Measurements from ENCODE around the gene RBM33.
A peak's percentile ranks its signal among the peaks of the same experiment; 100 is the strongest.

RBM33 gene

DNA sequence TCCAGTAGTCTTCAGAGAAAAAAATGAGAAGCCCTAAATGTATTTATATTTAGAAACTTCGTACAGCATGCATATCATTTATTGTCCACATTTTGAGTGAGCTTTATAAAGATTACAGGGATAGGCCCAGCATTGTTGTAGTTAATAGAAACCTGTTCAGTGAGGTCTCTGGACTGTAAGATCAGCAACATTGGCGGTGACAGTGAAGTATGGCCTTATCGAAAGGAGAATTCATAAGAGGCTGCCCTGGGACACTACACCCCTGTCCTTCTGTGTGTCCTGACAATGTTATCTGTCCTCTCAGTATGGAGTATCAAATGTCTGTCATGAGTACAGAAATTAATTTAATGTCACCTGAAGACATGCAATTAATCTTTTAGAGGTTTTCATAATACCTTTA lies 110.6 kb downstream of the RBM33 start:
- Histone ChIP-seq H3K4me1 (ENCODE audit: control insufficient read depth in 2 of 2, insufficient read depth in 1 of 2, low read depth in 1 of 2, low read length in 2 of 2) (peaks cover 0 to 3% of the 10 kb centered on the region in 2 donors), H3K4me2 (ENCODE audit: insufficient read depth, low read length, poor library complexity, severe bottlenecking) (no peak overlapping the region), H2AK5ac (ENCODE audit: low read depth, low read length) (no peak overlapping the region), H2AFZ (ENCODE audit: low read length) (no peak overlapping the region), H2BK15ac (ENCODE audit: low read length) (no peak overlapping the region), H3K18ac (ENCODE audit: low read length) (no peak overlapping the region), H3K79me1 (ENCODE audit: low read depth, low read length) (peaks cover 5% of the 10 kb centered on the region), H3K4ac (ENCODE audit: low read length) (no peak overlapping the region), H4K91ac (ENCODE audit: low read depth, low read length, poor library complexity) (no peak overlapping the region), H3K14ac (ENCODE audit: low read length) (no peak overlapping the region), H3K9me3 (replicated peaks in 1 of 2; ENCODE audit: control insufficient read depth in 2 of 2, insufficient read depth in 1 of 2, low read depth in 1 of 2, low read length in 2 of 2) (peaks cover 8 to 29% of the 10 kb centered on the region in 2 donors), H2BK5ac (ENCODE audit: low read length) (no peak overlapping the region), H3K9ac (ENCODE audit: low read depth, low read length, poor library complexity) (no peak overlapping the region), H3K27me3 (ENCODE audit: control insufficient read depth in 3 of 3, insufficient read depth in 3 of 3, low read depth in 1 of 3, low read length in 3 of 3) (no peaks in the 10 kb centered on the region), H2BK12ac (ENCODE audit: low read length) (no peak overlapping the region), H3K23ac (ENCODE audit: low read depth, low read length, poor library complexity) (no peak overlapping the region), H3K4me3 (ENCODE audit: low read length in 2 of 2) (no peak overlapping the region), H3K27ac (replicated peaks; ENCODE audit: low read length) (no peak overlapping the region), H2BK120ac (ENCODE audit: low read depth, low read length) (no peak overlapping the region), H4K8ac (ENCODE audit: low read depth, low read length) (no peak overlapping the region), H3K36me3 (replicated peaks in 1 of 2; ENCODE audit: control insufficient read depth in 2 of 2, insufficient read depth in 2 of 2, low read length in 2 of 2) (peaks cover 7 to 63% of the 10 kb centered on the region in 2 donors)
- no peak for DNase-seq (ENCODE audit: low spot score)
- no CpG with 5 or more reads among the region's 3 CpGs for WGBS, 2 donors (ENCODE audit: extremely low coverage in 2 of 2, insufficient read length in 2 of 2, insufficient replicate concordance in 1 of 2)

DNA sequence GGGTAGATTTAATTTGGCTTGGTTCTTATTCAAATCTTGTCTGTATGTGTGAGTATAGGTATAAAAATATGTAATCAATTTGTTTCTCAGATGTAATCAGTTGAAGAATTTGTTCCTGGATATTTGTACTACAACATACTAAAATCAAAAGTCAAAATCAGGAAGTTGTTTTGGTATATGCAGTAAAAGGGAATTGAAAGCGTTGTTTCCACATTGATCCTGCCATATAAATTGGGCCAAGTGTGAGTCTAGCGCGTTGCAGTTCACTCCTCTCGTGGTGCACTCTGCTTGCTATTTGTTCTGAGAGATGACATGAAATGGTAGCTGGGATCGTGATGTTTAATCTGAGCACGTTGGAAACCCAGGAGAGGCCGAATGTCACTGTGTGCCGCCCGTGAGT lies 111.9 kb downstream of the RBM33 start:
- Histone ChIP-seq H3K4me1 (ENCODE audit: control insufficient read depth in 2 of 2, insufficient read depth in 1 of 2, low read depth in 1 of 2, low read length in 2 of 2) (peaks cover 0 to 3% of the 10 kb centered on the region in 2 donors), H3K18ac (ENCODE audit: low read length) (no peak overlapping the region), H2AFZ (ENCODE audit: low read length) (no peak overlapping the region), H3K27me3 (ENCODE audit: control insufficient read depth in 3 of 3, insufficient read depth in 3 of 3, low read depth in 1 of 3, low read length in 3 of 3) (no peaks in the 10 kb centered on the region), H2BK120ac (ENCODE audit: low read depth, low read length) (no peak overlapping the region), H3K36me3 (replicated peaks in 1 of 2; ENCODE audit: control insufficient read depth in 2 of 2, insufficient read depth in 2 of 2, low read length in 2 of 2) (peaks cover 10 to 65% of the 10 kb centered on the region in 2 donors), H2BK12ac (ENCODE audit: low read length) (no peak overlapping the region), H3K4me2 (ENCODE audit: insufficient read depth, low read length, poor library complexity, severe bottlenecking) (no peak overlapping the region), H3K4me3 (ENCODE audit: low read length in 2 of 2) (no peak overlapping the region), H3K4ac (ENCODE audit: low read length) (no peak overlapping the region), H4K91ac (ENCODE audit: low read depth, low read length, poor library complexity) (no peak overlapping the region), H3K23ac (ENCODE audit: low read depth, low read length, poor library complexity) (no peak overlapping the region), H4K8ac (ENCODE audit: low read depth, low read length) (no peak overlapping the region), H3K9ac (ENCODE audit: low read depth, low read length, poor library complexity) (no peak overlapping the region), H3K27ac (replicated peaks; ENCODE audit: low read length) (no peak overlapping the region), H3K14ac (ENCODE audit: low read length) (peak overlapping the region; percentile 25), H2BK15ac (ENCODE audit: low read length) (no peak overlapping the region), H2AK5ac (ENCODE audit: low read depth, low read length) (no peak overlapping the region), H3K9me3 (replicated peaks in 1 of 2; ENCODE audit: control insufficient read depth in 2 of 2, insufficient read depth in 1 of 2, low read depth in 1 of 2, low read length in 2 of 2) (peaks cover 11 to 38% of the 10 kb centered on the region in 2 donors), H2BK5ac (ENCODE audit: low read length) (no peak overlapping the region), H3K79me1 (ENCODE audit: low read depth, low read length) (peaks cover 5% of the 10 kb centered on the region)
- DNase-seq (ENCODE audit: low spot score) = no peak
- WGBS, 2 donors (ENCODE audit: extremely low coverage in 2 of 2, insufficient read length in 2 of 2, insufficient replicate concordance in 1 of 2) = no CpG with 5 or more reads among the region's 9 CpGs

DNA sequence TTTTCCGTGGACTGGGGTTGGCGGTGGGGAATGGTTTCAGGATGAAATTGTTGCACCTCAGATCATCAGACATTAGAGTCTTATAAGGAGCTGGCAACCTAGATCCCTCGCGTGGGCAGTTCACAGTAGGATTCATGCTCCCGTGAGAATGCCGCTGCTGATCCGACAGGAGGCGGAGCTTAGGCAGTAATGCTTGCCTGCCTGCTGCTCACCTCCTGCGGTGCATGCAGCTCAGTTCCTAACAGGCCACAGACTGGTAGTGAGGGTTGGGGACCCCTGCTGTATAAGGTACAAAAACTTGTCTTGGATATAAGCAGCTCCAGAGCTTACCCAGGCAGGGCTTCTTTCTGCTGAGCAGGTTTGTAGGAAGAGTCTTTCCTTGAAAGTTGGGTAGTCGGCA lies 113.9 kb downstream of the RBM33 start:
- H3K18ac ChIP-seq (ENCODE audit: low read length) = no peak overlapping the region
- H2BK120ac ChIP-seq (ENCODE audit: low read depth, low read length) = no peak overlapping the region
- H3K27me3 ChIP-seq (ENCODE audit: control insufficient read depth in 3 of 3, insufficient read depth in 3 of 3, low read depth in 1 of 3, low read length in 3 of 3) = no peaks in the 10 kb centered on the region
- no peak overlapping the region for H4K8ac ChIP-seq (ENCODE audit: low read depth, low read length)
- H2BK12ac ChIP-seq (ENCODE audit: low read length) = no peak overlapping the region
- H3K4me1 ChIP-seq (ENCODE audit: control insufficient read depth in 2 of 2, insufficient read depth in 1 of 2, low read depth in 1 of 2, low read length in 2 of 2) = peaks cover 0 to 3% of the 10 kb centered on the region in 2 donors
- no peak overlapping the region for H2BK5ac ChIP-seq (ENCODE audit: low read length)
- no peak overlapping the region for H2AFZ ChIP-seq (ENCODE audit: low read length)
- no peak overlapping the region for H3K4ac ChIP-seq (ENCODE audit: low read length)
- H3K36me3 ChIP-seq (replicated peaks in 1 of 2; ENCODE audit: control insufficient read depth in 2 of 2, insufficient read depth in 2 of 2, low read length in 2 of 2) = peaks cover 10 to 66% of the 10 kb centered on the region in 2 donors
- WGBS, 2 donors (ENCODE audit: extremely low coverage in 2 of 2, insufficient read length in 2 of 2, insufficient replicate concordance in 1 of 2) = no CpG with 5 or more reads among the region's 10 CpGs
- no peak overlapping the region for H4K91ac ChIP-seq (ENCODE audit: low read depth, low read length, poor library complexity)
- no peak overlapping the region for H3K4me2 ChIP-seq (ENCODE audit: insufficient read depth, low read length, poor library complexity, severe bottlenecking)
- H2AK5ac ChIP-seq (ENCODE audit: low read depth, low read length) = no peak overlapping the region
- H3K9me3 ChIP-seq (replicated peaks in 1 of 2; ENCODE audit: control insufficient read depth in 2 of 2, insufficient read depth in 1 of 2, low read depth in 1 of 2, low read length in 2 of 2) = peaks cover 11 to 44% of the 10 kb centered on the region in 2 donors
- H3K4me3 ChIP-seq (ENCODE audit: low read length in 2 of 2) = no peak overlapping the region
- no peak overlapping the region for H3K9ac ChIP-seq (ENCODE audit: low read depth, low read length, poor library complexity)
- H3K14ac ChIP-seq (ENCODE audit: low read length) = no peak overlapping the region
- no peak overlapping the region for H3K23ac ChIP-seq (ENCODE audit: low read depth, low read length, poor library complexity)
- peaks cover 3% of the 10 kb centered on the region for H3K79me1 ChIP-seq (ENCODE audit: low read depth, low read length)
- no peak overlapping the region for H2BK15ac ChIP-seq (ENCODE audit: low read length)
- no peak overlapping the region for H3K27ac ChIP-seq (replicated peaks; ENCODE audit: low read length)
- no peak for DNase-seq (ENCODE audit: low spot score)

DNA sequence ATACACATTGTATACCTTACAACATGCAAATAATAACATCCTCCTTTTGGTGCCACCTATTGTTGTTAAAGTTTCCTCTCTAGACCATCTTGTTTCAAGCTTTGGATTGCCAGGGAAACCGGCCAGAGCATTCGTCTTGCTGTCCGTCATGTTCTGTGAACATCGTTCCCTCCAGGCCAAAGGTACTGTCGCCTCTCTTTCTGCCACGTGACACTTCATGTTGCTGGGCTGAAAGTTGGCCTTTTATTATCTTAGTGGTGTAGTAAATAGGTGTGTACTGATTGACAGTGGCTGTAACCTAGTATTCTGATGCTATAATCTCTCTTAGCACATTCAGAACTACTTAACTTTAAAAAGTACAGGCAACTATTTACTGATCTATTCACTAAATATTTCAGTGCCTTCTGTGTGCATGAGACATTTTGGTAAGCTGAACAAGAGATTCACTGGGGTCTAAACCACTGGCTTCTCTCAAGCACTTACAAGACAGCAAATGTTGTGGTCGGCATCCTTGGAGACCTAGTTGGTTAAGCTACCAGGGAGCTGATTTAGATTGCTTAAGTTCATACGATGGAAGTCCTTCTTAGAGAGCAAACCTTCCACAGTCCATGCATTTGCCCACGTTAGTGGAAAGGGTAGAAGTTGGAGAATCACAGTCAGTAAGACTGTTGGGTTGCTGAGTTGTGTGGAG lies 115.4 kb downstream of the RBM33 start:
- H4K91ac ChIP-seq (ENCODE audit: low read depth, low read length, poor library complexity) = peak overlapping the region; percentile 33
- no peak overlapping the region for H3K4me2 ChIP-seq (ENCODE audit: insufficient read depth, low read length, poor library complexity, severe bottlenecking)
- H3K9ac ChIP-seq (ENCODE audit: low read depth, low read length, poor library complexity) = no peak overlapping the region
- H3K79me1 ChIP-seq (ENCODE audit: low read depth, low read length) = peaks cover 3% of the 10 kb centered on the region
- H3K14ac ChIP-seq (ENCODE audit: low read length) = no peak overlapping the region
- H4K8ac ChIP-seq (ENCODE audit: low read depth, low read length) = no peak overlapping the region
- no CpG with 5 or more reads among the region's 9 CpGs for WGBS, 2 donors (ENCODE audit: extremely low coverage in 2 of 2, insufficient read length in 2 of 2, insufficient replicate concordance in 1 of 2)
- H2BK120ac ChIP-seq (ENCODE audit: low read depth, low read length) = no peak overlapping the region
- H3K23ac ChIP-seq (ENCODE audit: low read depth, low read length, poor library complexity) = no peak overlapping the region
- H2BK5ac ChIP-seq (ENCODE audit: low read length) = no peak overlapping the region
- H2AK5ac ChIP-seq (ENCODE audit: low read depth, low read length) = no peak overlapping the region
- H3K4me3 ChIP-seq (ENCODE audit: low read length in 2 of 2) = no peak overlapping the region
- no peak overlapping the region for H2BK12ac ChIP-seq (ENCODE audit: low read length)
- no peak overlapping the region for H3K18ac ChIP-seq (ENCODE audit: low read length)
- peaks cover 0 to 1% of the 10 kb centered on the region in 2 donors for H3K4me1 ChIP-seq (ENCODE audit: control insufficient read depth in 2 of 2, insufficient read depth in 1 of 2, low read depth in 1 of 2, low read length in 2 of 2)
- no peak for DNase-seq (ENCODE audit: low spot score)
- H3K9me3 ChIP-seq (replicated peaks in 1 of 2; ENCODE audit: control insufficient read depth in 2 of 2, insufficient read depth in 1 of 2, low read depth in 1 of 2, low read length in 2 of 2) = peaks cover 11 to 44% of the 10 kb centered on the region in 2 donors
- no peaks in the 10 kb centered on the region for H3K27me3 ChIP-seq (ENCODE audit: control insufficient read depth in 3 of 3, insufficient read depth in 3 of 3, low read depth in 1 of 3, low read length in 3 of 3)
- no peak overlapping the region for H3K4ac ChIP-seq (ENCODE audit: low read length)
- no peak overlapping the region for H2BK15ac ChIP-seq (ENCODE audit: low read length)
- no peak overlapping the region for H3K27ac ChIP-seq (replicated peaks; ENCODE audit: low read length)
- peaks cover 18 to 78% of the 10 kb centered on the region in 2 donors for H3K36me3 ChIP-seq (replicated peaks in 1 of 2; ENCODE audit: control insufficient read depth in 2 of 2, insufficient read depth in 2 of 2, low read length in 2 of 2)
- H2AFZ ChIP-seq (ENCODE audit: low read length) = no peak overlapping the region
